GM19240 (cell line): Measurements from ENCODE around the gene UBE2E1.
"Not testable (repeated sequence)": the region's sequence is repeated elsewhere in the genome, so short reads cannot be mapped to it uniquely, and the experiment has no call there.

Source experiments
- DNase-seq: peaks from one replicate; pipeline ENCODE4 v3.0.0; 2011; ENCODE audit warnings: low spot score; ENCODE audit not compliant: insufficient read length

Gene UBE2E1

DNA sequence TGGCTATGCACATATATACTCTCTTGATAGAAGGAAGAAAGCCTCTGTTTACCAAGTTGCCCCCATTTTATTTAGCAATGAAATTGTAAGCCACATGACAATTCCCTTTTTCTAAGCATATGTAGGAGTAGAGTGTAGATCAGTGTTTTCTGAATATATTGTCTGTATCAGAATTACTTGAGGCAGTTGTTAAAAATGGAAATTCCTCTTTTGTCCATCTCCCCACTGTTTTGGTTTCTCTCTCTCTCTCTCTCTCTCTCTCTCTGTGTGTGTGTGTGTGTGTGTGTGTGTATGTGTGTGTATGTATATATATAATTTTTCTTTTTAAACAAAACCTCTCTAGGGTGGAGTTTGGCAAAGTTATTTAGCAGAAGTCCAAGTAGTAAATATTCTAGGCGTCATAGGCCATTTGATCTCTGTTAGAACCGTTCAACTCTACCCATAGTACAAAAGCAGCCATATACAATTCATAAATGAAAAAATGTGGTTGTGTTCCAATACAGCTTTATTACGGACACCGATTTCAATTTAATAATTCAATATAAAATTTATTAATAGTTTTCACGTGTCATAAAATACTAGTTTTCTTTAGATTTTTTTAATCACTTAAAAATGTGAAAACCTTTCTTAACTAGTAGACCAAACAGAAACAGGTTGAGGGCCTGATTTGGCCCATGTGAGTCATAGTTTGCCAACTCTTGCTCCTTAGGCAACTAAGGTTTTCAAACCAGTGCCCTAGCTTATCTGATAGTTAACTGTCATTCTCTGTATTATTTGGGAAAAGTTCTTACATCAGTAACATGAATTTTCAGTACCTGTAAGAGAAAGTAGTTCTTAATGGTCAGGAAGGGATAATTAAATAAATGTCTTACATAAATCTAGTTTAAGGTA is 39.8 kb downstream of the UBE2E1 start:
- DNase-seq, result no peak

DNA sequence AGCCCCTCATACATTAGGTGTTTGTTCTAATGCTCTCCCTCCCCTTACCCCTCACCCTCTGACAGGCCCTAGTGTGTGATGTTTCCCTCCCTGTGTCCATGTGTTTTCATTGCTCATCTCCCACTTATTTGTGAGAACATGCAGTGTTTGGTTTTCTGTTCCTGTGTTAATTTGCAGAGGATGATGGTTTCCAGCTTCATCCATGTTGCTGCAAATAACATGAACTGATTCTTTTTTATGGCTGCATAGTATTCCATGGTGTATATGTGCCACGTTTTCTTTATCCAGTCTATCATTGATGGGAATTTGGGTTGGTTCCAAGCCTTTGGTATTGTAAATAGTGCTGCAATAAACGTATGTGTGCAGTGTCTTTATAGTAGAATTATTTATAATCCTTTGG is 43.7 kb downstream of the UBE2E1 start:
- not testable (repeated sequence) for DNase-seq

DNA sequence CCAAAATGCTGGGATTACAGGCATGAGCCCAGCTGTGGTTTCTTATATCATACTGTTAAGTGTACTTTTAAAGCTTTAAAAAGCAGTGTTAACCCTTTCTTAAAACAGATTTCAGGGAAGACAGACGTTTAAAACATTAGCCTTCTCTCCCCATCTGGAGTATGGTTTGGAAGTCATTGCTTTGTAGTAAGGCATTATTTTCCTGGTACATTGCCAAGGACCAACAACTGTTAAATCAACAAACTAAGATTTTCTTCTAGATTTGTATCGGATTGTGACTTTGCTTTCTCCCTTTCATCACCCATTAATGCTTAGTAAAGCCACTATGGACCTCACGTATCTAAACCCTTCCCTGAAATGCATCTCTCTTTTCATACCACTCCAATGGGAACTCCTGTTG is 50.5 kb downstream of the UBE2E1 start:
- no peak for DNase-seq

DNA sequence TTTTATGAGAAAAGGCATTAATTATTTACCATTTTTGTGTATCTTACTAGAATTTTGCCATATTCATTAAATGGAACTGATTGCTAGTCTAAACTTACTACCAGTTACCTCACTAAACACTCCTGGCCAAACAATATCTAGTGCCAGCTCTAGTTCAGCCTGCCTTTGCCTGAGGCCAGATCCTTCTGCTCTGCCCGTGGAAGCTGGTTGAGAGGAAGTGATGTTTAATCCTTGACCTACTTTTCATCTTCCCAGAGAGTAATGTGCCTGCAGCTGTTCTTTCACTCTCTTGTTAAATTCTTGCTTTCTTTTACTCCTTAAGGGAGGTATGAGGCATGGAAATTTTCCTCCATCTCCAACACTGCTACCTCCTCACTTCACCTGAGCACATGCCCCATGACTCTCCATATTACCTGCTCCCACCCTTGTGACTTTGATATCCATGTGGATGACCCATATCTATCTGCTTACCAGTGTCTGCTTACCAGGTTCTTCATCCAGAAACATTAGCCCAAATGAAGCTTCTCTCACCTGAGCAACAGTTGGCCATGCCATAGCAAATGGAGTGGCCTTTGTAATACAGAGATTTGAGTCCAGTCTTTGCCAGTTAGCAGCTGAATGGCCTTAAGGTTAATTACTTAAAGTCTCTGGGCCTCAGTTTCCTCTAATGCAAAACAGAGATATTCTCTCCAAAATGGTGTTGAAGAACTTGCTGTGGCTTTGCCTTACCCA is 53.4 kb downstream of the UBE2E1 start:
- no peak for DNase-seq

DNA sequence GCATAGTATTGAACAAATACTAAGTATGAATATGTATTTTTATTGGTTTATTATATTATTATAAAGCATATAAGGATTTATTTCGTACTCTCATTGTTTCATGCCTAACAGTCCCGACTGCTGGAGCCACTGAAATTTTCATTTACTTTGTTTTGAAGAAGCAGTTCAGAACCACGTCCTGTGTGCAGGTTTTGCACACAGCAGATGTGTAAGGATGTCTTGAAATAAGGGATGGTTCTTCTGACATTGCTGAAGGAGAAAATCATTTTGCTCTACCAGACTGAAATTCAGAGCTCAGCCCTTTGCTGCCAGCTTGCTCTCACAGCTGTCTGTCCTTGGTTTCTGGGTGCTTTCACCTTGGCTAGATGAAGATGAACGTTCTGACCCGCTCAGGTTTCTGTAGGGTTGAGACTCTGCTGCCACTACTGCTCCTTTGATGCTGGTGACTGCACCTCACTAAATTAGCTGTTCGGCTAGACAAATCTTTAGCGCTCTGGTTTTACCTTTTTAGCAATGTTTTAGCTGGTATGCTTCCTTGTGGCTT is 54.2 kb downstream of the UBE2E1 start:
- no peak for DNase-seq

DNA sequence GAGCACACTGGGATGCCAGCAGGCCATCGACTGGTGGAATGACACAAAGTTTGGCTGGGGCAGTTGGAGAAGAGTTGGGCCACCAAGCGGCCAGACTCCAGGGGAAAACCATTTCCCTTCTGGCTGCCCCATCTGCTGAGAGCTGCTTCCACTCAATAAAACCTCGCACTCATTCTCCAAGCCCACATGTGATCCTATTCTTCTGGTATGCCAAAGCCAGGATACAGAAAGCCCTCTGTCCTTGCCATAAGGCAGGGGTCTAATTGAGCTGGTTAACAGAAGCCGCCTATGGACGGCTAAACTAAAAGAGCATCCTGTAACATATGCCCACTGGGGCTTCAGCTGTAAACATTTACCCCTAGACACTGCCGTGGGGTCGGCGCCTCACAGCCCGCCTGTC is 55.9 kb downstream of the UBE2E1 start:
- no peak for DNase-seq

DNA sequence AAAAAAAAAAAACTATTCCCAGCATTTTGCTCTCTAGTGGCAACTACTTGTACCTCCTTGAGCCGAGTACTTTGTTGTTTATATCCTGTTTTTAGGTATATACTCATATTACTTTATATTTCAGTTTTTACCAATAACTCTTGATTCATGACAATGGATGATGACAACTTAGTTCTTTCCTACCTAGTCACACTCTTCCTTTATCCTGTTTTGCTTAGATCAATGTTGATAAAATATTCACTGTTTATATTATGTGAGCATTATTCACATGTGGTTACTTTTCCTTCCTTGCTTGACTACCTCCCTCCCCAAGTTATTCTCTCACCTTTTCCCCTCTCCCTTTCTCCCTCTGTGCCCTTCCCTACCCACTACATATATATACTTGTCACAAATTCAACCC is 57.3 kb downstream of the UBE2E1 start:
- no peak for DNase-seq

DNA sequence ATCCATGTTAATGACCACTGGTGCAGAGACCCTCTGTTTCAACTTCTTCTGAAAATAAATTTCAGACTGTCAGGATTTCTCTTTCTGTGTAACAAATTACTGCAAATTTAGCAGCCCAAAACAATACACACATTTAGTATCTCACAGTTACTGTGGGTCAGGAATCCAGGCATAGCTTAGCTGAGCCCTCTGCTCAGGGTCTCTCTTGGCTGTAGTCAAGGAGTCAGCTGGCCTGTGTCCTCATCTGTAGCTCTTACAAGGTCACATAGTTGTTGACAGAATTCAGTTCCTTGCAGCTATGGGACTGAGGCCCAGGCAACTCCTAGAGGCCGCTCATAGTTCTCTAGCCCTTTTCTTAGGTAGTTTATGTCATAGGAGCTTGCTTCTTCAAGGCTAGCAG is 59.2 kb downstream of the UBE2E1 start:
- DNase-seq, result no peak

DNA sequence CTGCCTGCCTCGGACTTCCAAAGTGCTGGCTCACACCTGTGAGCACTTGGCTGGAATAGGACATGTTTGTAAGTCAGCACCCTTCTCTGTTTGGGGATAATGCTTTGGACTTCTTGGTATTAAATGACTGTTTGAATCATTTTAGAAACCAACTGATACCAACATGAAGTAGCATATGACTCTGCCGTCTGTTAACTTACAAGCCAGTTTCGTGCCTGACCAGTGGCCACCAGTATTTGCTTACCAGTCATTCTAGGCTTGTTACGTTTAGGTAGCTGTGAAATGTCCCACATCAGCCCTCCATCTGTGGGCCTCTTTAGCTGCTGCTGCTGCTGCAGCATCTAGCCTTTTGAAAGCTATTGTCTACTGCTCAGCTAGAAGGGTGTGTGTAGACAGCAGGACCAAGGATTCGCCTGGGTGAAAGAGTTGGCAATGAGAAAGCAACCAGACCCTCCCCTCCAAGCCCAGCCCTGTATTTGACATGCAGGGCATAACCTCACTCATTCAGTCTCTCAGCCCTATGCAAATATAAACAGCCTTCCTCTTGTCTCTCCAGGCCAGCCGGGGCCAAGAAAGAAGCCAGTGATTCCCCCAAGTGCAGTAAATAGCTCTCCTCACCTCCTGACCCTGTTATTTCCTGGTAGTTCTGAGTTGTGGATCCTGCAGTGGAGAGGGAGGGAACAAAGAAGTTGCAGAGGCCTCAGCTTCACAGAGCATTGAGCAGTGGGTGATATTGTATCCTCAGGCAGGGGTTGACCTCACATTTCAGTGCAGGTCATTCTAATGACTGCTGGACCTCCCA is 60.0 kb downstream of the UBE2E1 start:
- no peak for DNase-seq

DNA sequence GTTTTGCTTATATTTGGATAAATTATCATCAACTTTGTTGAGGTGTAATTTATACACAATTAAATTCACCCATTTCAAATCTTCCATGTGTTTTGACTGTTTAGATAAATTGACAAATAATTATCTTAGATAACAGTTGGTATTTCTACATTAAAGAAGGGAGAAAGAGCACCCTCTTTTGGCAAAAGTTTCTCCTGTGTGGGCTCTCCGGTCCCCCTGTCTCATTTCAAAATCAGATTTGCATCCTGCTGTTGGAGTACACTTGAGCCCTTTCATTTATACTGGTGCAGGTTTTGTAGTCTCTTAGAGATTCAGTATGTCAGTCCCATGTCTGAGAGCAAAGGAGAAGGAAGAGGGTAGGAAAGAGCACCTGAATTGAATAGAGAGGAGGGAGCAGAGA is 61.6 kb downstream of the UBE2E1 start:
- no peak for DNase-seq

DNA sequence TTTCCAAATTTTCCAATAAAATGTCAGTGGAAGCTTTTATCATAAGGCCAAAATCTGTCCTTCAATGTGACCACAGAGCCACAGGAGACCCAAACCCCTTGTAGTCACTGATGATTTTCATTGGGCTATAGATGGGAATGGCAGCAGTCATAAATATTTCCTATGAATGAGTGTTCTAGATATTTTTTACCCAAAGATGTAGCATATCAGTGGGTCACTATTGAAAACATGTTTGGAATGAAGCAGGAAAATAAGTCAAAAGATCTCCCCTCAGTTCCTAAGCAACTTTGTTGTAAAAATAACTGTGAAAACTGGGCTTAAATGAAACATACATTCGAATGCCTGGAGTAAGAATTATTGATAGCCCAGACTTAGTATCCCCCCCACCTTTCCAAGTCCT is 62.1 kb downstream of the UBE2E1 start:
- no peak for DNase-seq

DNA sequence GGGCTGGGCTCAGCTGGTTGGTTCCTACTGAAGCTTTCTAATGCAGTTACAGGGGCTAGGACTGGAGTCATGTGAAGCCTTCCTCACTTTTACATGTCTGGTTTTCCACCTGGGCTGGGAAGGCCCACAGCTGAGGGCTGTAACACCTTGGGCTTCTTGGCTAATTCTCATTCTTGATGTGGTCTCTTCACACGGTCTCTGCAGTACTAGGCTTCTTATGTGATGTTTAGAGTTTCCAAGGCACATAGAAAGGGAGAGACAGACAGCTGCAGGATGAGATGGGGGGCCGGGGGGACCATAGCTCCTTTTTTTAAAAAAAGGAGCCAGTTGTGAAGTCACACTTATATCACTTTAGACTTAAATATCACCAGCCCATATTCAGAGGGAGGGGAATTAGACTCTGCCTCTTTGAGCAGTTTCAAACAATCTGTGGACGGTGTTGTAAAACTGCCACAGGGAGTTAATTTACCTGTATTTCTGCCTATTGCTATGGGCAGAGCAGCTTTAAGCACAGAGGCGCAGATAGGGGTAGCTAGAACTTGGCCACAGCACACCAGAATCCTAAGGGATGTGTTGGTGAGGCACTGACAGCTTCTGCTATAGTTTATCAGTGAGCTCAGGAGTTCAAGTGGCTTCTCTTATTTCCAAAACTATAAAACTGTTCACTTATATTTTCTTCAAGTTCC is 64.4 kb downstream of the UBE2E1 start:
- DNase-seq, result no peak

DNA sequence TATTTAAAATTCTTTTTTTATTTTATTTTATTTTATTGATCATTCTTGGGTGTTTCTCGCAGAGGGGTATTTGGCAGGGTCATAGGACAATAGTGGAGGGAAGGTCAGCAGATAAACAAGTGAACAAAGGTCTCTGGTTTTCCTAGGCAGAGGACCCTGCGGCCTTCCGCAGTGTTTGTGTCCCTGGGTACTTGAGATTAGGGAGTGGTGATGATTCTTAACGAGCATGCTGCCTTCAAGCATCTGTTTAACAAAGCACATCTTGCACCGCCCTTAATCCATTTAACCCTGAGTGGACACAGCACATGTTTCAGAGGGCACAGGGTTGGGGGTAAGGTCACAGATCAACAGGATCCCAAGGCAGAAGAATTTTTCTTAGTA is 64.9 kb downstream of the UBE2E1 start:
- not testable (repeated sequence) for DNase-seq

DNA sequence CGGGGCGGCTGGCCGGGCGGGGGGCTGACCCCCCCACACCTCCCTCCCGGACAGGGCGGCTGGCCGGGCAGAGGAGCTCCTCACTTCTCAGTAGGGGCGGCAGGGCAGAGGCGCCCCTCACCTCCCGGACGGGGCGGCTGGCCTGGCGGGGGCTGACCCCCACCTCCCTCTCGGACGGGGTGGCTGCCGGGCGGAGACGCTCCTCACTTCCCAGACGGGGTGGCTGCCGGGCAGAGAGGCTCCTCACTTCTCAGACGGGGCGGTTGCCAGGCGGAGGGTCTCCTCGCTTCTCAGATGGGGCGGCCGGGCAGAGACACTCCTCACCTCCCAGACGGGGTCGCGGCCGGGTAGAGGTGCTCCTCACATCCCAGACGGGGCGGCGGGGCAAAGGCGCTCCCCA is 65.6 kb downstream of the UBE2E1 start:
- not testable (repeated sequence) for DNase-seq

DNA sequence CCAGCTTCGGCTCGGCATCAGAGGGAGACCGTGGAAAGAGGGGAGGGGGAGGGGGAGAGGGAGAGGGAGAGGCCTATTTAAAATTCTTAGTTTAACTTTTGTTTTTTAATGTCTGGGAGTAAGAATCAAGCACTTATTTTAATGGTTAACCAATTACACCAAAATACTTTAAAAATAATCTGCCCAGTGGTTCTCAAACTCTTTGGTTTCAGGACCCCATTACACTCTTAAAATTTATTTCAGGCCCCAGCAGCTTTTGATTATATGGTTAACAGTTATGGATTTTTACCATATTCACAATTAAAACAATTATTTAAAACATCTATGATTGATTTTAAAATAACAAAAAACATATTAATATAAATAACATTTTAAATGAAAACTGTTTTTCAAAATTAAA is 66.6 kb downstream of the UBE2E1 start:
- DNase-seq, result no peak

DNA sequence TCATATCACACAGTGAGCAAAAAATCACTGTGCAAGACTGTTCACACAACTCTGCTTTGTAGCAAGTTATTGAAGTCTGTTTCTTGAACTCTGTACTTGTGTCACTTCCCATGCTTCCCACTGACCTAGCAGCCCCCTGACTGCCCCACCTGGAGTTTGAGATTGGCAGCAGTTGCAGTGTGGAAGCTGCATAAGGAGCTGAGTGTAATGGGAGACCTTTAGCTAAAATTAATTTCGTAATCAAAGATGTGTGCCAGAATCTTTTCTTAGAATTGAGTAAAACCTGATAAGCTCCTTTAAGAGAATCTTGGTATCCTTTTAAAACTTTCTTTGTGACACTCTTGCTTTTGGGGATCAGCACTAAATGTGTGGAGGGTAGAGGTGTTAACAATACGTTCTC is 68.2 kb downstream of the UBE2E1 start:
- no peak for DNase-seq

DNA sequence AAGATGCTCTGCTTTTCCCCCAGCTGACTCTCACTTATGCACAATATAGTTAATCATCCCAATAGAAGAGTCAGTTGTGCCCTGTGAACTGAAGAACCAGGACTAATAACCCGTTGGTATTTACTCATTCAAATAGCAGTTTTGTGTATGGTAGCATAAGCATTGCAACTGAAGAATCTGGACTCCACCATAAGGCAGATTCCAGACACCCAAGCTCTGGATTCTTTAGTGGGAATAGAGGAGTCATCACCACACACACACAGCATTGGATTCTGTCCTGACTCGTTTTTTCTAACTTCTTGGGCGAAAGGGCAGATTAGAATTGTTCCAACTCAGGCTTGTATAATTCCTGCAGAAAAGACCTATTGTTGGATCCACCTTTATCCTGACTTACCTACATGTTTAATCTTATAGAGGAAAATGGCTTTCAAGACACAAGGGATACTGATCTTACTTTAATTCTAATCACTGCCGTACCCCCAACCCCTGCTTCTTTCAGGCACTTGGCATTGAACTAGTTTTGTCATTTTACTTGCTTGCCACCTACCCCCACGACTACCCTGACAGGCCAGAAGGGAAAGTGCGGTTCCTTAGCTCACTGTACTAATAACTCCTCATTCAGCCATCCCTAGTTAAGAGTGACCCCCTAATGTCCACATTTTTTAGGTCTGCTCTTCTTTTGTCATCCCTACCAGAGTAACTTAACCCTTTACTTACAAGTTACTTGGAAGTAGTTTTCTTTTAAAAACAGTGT is 68.8 kb downstream of the UBE2E1 start:
- DNase-seq, result no peak

DNA sequence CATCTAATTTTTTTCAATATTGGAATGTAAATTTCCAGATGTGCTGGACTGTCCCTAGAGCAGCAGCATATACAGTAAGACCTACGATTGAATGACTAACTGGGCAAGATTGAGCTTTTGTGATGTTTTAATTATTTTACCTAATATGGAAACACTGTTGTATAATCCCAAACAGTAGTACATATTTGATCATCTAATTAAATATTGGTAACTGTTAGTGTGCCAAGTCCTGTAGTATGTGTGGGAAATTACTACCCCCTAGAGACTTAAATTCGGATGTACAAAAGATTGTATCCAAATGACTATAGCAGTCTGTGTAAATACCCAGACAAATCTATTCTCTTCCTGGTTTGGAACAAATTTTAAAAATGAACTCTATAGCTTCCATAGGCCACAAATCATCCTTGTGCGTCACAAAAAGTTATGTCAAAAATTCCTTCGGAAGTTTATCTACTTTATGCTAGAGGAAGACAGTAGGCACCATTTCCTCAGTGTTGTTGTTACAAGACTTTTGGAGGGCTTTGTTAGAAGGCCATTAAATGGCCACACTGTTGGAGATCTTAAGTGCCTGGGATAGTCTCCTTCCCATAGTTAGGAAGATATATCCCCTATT is 69.5 kb downstream of the UBE2E1 start:
- no peak for DNase-seq

DNA sequence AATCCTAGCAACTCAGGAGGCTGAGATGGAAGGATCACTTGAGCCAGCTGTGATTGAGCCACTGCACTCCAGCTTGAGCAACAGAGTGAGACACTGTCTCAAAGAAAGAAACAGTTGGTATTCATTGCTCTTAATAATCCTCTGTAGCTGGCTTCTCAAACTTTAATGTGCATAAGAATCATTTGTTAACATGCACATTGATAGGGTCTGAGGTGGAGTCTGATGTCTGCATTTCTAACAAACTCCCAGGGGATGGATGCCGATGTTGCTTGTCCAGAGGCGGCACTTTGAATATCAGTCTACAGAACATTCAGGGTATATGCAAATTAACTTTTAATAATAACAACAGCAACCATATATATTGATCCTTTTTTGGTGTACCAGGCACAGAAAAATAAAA is 71.2 kb downstream of the UBE2E1 start:
- DNase-seq, result no peak
